ENCODE data around the gene RNF150.
A peak's percentile ranks its signal among the peaks of the same experiment; 100 is the strongest.

RNF150 gene

DNA sequence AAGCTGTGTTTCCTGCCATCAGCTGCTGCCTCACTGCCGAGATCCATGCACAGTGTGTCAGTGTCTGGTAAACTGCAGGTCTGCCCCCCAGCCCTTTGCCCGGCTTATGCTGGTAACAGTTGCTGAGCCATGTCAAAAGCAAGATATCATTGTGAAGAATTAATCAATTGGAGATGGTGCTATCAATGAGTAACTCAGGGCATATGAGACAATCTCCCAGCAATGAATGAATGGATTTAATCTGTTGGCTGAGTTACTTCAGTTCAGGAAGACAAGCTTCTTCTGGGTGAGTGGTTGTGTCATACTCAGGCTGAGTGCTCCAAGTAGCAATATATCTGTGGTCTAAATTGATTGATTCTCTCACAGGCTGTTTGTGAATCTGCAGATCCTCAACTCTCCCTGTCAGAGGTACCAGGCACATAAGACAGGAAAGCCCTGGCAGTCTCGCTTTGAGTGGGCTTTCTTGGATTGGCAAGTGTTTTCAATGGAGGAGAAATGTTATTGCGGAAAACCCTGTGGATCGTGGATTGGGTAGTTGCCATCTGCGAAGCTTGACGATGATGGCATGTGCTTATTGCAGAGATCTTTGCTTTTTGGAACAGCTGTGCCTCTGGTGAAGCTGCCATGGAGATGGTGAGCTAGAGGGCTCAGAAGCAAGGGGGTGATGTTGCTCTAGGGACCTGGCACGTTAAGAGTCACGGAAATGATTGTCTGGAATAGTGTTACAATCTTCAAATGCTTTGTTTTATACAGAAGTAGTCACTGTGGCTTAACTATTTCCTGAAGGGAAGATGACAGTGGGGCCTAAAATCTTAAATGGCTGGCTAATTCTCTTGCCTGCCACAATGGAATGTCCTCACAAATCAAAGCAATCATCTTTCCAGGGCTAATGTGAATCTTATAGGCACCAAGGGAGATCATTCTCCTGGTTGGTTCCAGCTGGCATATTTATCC is 229.5 kb downstream of the RNF150 start:
- no peak for DNase-seq

DNA sequence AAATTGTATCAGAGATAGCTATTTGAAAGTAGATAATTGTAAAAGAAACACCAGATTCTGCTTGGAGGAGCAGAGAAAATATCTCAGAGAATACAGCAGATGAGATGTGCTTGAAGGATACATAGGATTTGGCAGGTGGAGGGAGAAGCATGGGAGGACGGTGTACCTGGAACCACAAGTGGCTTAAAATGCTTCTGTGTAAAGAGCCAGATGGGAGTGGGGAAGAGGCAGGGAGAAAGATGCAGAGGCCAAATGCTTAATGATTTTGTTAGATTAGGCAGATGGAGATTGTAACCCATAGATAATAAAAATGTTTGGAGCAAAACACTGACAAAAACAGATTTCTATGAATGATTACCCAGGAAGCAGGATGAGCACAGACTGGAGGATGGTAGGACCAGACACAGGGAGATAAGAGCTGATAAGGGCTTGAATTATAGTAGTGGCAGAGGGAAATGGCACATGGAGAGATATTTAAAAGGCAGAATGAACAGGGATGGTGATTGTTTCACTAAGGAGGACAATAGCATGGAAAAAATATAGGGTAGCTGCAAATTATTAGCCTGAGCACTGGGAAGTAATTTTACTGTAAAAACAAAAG is 231.4 kb downstream of the RNF150 start:
- DNase-seq = no peak

DNA sequence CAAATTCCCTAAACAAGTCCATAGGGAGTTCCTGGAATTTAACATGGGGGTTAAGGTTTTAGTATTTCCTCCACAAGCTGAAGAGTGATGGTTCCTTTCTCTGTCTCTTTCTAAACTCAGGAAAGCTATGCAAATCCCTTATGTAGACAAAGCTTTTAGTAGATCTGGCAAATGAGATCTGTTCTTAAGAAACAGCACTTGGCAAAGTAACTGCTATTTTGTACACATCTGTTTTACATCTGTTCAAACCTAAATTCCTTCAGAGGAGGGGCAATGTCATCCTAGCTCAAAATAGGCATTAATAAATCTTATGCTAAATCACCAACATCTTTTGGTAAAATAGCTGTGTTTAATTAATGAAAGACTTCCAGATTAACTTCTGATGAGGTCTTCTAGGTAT is 239.3 kb downstream of the RNF150 start:
- no peak for DNase-seq

DNA sequence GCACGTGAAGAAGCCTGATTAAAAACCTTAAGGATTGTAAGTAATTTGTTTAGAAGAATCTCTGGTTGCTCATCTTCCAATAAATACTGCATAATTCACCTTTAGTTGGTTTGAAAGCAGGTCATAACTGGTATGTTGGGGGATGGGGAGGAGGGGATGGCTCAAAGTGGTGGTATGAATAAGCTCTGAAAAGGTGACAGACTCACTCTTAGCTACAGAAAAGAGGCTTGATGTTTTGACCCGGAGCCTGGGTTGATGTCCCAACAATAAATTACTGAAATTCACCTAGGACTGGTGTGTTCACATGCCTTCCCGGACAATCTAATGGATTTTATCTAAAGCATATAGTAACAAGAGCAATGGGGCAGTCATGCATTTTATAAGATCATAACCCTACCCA is 245.2 kb downstream of the RNF150 start:
- no peak for DNase-seq

DNA sequence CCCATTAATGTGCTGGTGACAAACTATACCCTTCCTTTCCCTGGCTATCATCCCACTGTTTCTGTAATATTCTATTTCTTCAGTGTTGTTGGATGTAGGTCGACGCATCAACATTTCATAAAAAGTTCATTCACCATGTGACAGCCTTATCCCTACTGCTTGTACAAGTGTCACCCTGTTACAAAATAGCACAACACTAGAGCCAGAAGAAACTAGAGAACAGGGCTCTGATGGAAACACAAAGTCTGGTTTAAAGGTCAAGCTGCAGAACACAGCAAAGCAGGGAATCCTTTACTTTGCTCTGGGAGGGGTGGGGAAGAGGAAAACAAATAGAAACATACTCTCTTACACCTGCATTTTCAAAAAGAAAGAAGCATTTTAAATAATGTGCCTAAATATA is 245.8 kb downstream of the RNF150 start:
- no peak for DNase-seq

DNA sequence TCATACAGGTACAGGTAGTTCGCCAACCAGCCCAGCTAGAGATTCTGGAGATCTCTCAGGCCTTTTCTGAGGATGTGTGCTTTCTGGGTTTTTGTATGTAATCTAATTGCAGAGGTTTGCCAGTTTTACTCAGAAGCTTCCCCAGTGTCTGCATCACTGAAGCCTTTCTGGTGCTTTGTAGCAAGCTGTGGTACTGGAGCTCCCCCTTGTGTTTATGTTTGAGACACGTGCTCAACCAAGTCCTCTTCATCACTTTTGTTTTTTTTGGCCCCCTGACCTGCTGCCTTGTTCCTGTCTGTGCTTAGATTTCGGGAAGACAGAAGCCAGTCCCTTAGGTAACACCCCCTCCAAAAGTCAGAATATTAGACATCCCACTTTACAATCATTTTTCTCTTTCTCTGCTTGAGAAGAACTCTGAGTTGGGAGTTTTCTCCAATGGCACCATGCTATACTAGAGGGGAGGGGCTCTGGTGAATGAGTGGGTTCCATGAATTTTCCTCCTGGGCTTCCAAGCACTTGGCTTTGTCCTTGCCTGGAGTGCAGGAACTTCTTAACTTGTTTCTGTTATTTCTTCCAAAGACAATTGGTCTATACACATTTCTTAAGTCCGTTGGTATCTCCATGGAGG is 248.7 kb downstream of the RNF150 start:
- DNase-seq = no peak

DNA sequence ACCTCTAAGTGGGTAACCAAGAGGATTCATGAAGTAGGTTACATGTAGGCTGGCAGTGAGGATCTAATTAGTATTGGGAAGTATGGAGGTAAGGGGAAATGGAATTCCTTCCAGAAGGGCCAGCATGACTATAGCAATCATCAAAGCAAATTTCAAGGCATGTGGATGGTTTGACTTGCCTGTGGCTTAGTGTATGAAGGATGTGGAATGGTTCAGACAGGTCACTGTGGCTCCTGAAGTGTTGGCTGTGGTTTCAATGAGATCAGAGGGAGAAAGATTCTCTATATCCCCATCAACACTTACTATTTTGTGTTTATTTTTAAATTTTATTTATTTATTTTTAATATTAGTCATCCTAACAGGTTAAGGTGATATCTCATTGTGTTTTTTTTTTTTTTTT is 255.5 kb downstream of the RNF150 start:
- DNase-seq = no peak

DNA sequence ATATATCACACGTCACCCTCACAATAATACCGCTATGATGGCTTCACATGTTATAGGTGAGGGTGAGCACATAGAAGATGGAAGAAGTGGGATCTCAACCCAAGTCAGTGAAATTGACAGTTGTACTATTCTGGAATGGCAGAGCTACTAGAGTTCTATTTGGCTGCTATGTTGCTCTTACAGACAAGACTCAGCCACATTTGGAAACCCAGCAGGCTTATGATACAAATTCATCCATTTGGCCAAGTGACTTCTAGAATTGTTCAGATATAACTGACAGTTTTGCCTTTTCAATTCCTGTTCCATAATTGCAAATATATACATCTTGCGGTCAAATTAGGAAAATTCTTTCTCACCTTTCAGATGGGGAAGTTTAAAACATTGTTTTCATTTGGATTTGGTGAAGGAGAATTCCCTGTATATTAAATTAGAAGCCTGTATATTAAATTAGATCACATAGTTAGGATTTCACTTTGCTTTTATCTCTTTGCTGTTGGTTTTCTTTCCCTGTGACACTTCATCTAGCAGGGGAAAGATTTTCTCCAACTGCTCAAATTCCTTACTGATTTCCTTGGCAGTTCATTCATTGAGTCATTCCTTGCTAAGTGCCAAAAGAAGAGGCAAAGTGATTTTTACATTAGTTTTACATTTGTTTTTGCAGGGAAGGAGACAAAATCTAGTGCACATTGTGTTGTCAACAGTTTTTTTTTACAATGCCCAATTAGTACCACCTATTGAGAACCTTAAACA is 256.5 kb downstream of the RNF150 start:
- no peak for DNase-seq

DNA sequence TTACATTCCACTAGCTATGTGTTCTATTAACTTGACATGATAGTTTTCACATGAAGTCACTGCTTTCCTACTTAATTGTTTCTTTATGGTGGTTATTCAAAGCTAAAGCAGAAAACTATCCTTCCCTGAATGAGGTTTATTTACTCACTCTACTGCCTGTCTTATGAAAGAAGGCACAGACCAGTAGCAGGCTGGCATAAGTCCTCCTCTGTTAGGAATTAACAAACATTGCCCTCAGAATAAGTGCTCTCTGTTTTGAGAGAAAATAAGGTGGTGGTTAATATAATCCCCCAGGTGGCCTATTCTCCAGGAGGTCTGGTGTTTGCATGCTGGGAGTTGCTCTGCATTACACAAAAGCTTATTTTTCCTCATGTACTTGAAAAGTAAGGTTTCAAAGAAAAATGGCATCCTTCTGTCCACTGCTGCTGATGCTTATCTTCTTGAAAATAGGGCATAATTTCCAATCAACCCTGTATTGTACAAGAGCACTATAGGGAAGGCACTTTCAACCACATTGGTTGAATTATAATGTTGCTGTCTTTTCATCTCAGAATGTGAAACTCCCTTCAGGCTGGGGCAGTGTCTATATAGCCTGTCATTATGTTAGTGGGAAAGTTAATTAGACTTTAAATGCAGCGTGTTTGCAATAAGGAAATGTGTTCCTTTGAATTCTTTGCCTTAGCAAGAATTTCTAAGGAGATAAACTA is 257.4 kb downstream of the RNF150 start:
- DNase-seq = no peak

DNA sequence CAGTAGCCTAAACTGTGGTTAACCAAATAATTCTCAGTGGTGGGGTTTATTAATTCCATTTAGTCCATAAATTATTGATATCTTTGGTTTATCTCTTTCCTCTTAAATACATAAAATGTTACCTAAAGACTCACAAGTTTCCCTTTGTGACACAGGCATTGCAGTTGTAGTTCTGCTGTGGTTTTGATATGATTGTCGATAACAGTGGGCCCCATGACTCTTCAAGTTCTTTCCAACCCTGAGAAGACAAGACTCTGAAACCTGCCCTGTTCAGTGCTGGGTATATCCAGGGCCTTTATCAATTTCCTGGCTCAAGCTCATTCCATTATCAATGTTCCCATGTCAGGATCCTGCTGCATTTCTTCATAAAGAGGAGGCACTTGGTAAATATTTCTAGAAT is 259.2 kb downstream of the RNF150 start:
- no peak for DNase-seq

DNA sequence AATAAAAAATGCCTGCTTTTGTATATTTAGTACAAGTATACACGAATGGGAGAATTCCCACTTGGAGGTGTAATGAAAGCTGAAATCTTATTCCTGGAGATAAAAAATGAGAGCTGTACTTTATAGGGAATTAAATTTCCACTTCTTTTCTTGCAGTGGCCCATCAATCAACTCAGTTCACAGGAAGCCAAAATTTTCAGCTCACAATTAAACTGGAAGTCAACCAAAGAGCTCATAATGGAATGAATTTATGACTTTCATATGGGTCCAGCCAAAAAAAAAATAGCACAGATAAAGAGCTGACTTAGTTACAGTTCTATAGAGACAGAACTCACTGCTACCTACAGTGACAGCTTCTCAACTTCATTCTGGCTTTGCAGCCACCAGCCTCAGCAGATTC is 261.9 kb downstream of the RNF150 start:
- no peak for DNase-seq

DNA sequence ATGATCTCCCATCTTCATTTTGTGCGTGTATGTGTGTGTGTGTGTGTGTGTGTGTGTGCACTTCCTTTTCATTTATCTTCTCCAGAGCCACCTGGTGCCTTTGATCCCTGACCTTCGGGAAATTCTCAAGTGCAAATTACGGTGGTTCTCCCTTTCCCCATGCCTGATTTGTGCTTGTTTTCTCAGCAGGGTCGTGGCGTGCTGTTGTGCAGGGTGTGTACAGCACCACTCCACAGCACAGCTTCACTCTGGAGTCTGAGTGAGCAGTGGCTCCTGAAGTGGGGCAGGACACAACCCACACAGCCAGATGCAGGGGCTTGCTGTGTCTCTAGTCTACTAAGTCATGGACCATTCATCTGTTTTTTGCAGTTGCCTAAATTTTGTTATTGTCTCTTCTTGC is 262.8 kb downstream of the RNF150 start:
- DNase-seq = no peak

DNA sequence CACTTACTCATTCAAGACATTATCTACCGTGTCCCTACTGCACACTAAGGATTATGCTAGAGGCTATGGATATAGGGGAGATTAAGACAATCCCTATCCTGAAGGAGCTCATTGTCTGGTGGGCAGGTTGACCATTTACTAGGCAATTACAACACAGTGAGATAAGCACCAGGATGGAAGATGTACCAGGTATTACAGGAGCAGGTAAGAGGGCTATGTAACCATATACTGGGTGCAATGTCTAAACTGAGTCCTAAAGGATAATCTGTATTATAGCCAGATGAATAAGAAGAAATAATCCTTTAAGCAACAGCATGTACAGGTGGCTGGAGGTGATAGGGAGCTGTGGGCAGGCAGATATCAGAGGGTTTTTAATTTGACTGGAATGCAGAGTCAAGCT is 263.8 kb downstream of the RNF150 start:
- no peak for DNase-seq

DNA sequence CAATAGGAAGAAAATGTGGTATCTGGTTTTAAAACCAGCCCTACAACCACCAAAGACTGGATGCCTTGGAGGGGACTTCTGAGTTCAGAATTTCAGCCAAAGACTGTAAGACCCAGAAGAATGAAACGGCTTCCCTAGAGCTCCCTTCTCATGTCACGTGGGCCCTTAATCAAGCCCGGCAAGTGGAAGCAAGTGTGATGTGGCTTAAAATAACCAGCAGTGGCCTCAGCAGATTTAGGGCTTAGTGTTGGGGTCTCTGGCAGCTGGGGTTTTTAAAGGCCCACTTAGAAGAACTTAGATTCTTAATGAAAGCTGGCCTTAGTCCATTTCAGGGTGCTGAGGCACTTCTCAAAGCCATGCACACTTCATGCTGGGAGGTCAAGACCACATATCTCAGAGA is 265.9 kb downstream of the RNF150 start:
- no peak for DNase-seq

DNA sequence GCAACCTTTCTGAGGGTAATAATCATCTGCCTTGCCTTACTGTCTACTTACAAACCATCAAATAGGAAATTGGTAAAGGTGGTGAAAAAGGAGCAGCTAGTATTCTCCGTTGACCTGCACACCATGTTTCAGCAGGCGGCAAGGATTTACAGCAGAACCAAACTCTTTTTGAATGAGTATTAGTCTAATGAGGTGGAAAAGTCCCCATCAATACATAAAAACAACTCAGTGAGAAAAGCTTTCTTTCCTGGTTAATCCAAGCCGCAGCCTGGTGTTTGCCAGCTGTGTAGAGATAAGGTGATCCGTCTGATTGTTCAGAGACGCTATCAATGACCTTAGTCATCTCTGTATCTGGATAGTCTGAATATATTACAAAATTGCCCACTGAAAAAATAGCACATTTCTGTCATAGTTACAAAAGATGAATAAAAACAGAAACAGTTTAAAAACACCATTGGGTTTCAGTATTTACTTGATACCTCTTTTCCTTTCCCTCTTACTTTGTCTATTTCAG is 266.7 kb downstream of the RNF150 start:
- DNase-seq = no peak

DNA sequence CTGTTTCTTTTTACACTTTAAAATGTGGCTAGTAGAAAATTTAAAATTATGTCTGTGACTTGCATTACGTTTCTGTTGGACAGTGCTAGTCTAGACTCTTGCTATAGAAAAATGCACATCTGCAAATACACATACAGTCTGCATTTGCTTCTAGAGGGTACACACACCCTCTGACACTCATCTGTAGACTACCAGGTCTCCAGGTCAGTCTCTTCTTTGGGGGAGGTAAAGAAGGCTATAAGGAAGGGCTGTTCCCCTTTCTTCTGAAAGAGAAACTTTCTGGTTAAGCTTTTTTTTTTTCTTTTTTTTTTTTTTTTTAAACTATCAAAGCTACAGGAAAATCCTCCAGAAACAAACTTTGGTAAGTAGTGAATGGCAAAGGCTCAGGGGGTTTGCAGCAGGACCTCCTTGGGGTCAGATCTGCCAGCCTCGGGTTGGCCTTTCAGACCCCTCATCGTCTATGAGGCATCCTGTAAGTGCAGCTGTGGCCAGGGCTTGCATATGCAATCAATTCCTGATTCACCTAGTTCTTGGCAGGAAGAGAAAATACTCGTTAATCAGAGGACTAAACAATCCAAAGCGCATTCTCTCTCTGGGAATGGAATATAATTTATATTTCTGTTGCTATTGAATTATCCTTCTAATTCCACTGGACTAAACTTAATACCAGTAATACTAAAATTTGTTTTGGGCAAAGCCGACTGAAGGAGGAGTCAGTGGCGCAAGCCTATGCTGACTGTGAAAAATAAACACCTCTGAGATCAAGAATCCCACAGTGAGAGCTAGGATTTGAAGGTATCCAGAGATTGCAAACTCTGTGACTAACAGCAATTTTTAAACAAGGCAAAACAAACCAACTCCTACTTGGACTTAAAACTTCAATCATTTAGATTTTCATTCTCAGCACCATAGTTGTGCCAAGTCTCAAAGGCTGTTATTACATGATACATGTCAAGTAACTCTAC is 267.7 kb downstream of the RNF150 start:
- DNase-seq = no peak

DNA sequence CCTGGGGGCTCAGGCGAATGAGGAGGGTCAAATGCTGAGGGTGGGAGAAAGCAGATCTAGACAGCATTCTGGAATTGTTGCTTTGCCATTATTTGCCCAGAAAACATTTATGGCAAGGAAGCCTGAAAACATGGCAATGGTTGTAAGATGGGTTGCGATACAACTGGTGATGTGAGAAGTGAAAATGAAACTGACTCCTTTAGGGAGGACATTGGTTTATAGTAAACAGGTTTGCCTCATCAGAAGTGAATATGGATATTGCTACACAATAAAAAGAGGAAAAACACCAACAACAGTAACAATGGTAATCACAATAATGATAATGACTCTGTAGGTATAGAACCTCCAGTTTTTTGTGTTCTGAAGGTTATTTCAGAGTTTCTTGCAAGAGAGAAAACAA is 270.1 kb downstream of the RNF150 start:
- no peak for DNase-seq

DNA sequence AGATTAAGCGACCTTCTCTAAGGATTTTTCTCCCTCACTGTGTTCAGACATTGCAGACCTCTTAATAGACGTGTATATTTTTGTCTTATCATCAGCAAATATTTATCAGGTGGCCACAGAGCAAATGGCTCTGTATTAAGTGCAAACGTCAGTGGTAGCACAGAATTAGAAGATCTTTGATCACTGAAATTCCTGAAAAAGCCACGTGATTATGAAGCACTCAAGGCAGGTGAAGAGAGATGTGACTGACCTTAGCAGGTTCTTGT is 271.2 kb downstream of the RNF150 start:
- DNase-seq = no peak

DNA sequence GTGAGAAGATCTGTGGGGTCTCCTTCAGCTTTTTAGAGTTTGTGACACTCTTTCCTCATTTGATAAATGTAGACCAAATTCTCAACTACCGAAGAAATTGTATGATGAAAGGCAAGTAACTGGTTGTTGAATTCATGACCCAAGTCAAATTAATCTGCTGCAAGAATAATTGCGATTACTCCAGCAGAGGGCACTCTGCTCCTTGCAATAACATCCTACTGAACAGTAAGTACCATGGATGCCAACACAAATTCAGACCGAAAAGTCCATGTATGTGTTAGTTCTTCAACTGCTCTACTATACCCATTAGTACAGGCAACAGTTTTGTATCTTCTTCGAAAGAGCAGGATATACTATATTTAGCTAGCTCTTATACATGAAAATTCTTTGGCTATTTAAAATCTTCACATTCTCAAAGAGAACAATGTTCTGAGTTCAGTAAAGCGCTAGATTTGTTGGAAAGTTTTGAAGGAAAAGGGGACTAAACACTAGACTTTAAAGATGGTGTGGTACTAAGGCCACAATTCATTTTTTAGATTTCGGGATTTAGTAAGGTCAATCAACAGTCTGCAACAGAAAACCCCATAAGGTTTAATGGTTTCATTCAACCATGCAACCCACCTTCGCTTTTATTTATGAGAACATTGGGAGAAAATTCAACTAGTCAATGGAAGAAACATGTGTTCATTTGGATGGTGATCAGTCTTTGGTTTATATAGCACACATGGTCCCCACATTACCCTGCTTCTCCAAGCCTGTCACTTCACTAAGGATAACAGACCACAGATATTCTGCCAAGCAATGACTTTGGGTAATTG is 271.7 kb downstream of the RNF150 start:
- DNase-seq = peak; percentile 38

DNA sequence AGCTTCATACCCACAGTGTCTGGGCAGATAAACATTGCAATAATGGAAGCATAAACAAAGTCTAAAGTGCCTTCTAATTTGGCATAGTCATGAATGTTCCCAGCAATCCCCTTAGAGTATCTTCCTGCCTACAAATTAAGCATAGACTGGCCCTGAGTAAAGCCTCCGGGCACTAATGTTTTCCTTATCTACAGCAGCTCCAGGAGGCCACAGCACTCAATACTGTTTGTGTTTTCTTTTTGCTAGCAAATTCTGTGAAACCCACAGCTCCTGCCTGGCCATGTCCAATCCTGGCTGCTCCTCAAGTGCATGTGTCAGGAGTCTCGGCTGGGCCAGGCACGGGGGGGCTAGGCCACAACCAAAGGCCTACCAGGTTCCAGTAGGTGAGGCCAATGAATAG is 274.4 kb downstream of the RNF150 start:
- no peak for DNase-seq

DNA sequence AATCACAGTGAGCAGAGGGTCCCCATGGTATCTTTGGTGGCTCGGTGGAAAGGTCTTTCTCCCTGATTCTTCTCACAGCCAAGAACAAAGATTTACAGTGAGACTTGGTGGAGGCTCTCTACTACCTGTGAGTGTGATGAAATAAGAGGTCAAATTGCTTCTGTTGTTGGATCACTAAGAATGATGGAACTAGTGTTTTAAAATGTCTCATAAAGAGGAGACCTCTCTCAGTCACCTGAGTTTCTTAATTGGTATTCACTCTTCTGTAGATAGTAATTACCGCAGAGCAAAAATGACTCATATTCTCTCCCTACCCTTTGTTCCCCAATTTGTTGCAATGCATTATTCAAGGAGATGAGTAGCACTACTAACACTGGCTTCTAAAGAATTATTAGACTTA is 276.2 kb downstream of the RNF150 start:
- no peak for DNase-seq

All from CD4-positive, alpha-beta T cell treated with Interleukin-6 for 4 hours (primary cell).